Stimulated activated naive B cell treated with anti-CD40 and anti-IgM and Interleukin-4, amounts not matched to agents 10 μg/mL and 1 μg/mL and 100 μg/mL, for 72 hours (primary cell): Measurements from ENCODE around the gene HOXA7.

Experiments used
- ATAC-seq, 2 donors: fragments of 150-1000 bp; cut with Tn5 transposase; replicated peaks; 2 replicates each; pipeline ENCODE4 v1.10.0; 2021; ENCODE audit warnings: moderate library complexity in 1 of 2
- DNase-seq: peaks from one replicate; pipeline ENCODE4 v3.0.0; 2021
- H3K27ac Mint-ChIP-seq: one replicate; pipeline ENCODE4 v1.8.0; 2022; ENCODE audit warnings: mild to moderate bottlenecking, mixed read lengths
- H3K27me3 Mint-ChIP-seq, 2 donors: one replicate each; pipeline ENCODE4 v1.8.0; 2022; ENCODE audit warnings: mixed read lengths in 2 of 2
- H3K36me3 Mint-ChIP-seq, 2 donors: one replicate each; pipeline ENCODE4 v1.8.0; 2022; ENCODE audit warnings: mixed read lengths in 2 of 2, mild to moderate bottlenecking in 1 of 2
- H3K4me1 Mint-ChIP-seq, 2 donors: one replicate each; pipeline ENCODE4 v1.8.0; 2022; ENCODE audit warnings: mixed read lengths in 2 of 2, mild to moderate bottlenecking in 1 of 2
- H3K4me3 Mint-ChIP-seq, 2 donors: one replicate each; pipeline ENCODE4 v1.8.0; 2022; ENCODE audit warnings: mild to moderate bottlenecking in 2 of 2, mixed read lengths in 2 of 2, moderate library complexity in 1 of 2
- H3K9me3 Mint-ChIP-seq, 2 donors: one replicate each; pipeline ENCODE4 v1.8.0; 2022; ENCODE audit warnings: mixed read lengths in 2 of 2, mild to moderate bottlenecking in 1 of 2

Gene HOXA7

DNA sequence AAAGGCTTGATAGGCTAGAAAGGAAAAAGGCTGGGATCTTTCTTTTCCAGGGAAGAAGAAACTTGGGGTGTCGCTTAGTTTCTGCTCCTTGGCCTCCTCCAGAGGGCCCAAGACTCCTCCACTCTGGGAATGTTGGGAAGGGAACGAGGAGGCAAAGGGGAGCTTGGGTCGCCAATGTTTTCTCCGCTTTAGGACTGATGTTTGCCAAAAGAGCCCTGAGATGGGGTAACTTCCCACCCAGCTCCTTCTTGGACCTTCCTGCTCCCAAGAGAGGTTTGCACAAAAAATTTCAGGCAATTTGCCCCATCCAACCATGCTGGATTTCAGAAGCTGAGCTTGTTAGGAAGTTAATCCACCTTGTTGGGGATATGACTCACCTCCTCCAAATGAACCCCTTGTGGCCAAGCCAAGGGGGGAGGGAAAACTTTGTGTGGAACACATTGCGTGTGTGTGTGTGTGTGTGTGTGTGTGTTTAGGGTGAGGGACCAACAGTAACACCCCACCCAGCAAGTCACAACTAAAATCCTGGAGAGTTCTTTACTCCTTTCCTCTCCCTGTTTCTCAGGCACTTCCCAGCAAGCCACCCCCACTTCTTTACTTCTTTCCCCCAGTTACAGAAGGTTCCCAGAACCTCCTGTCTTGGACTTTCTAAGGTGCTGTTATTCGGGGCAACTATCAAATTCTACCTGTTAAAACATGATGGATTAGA lies 45.3 kb downstream of the HOXA7 start:
- H3K27me3 Mint-ChIP-seq: peaks cover 14 to 19% of the 10 kb centered on the region in 2 donors
- no peak for DNase-seq
- no peak for ATAC-seq
- no peaks in the 10 kb centered on the region for H3K36me3 Mint-ChIP-seq
- no peak overlapping the region for H3K27ac Mint-ChIP-seq
- no peak overlapping the region for H3K4me3 Mint-ChIP-seq
- H3K9me3 Mint-ChIP-seq: peaks cover 0 to 2% of the 10 kb centered on the region in 2 donors
- H3K4me1 Mint-ChIP-seq: peaks cover 0 to 1% of the 10 kb centered on the region in 2 donors

GRCh38 chr7:27110186-27111031 lies 46.1 kb downstream of the HOXA7 start:
- ATAC-seq (no peak), DNase-seq (no peak)
- no peak overlapping the region for H3K27ac Mint-ChIP-seq
- no peaks in the 10 kb centered on the region for H3K36me3 Mint-ChIP-seq
- peaks cover 0 to 2% of the 10 kb centered on the region in 2 donors for H3K9me3 Mint-ChIP-seq
- no peak overlapping the region for H3K4me3 Mint-ChIP-seq
- H3K27me3 Mint-ChIP-seq: peaks cover 17 to 26% of the 10 kb centered on the region in 2 donors
- peaks cover 0 to 1% of the 10 kb centered on the region in 2 donors for H3K4me1 Mint-ChIP-seq

GRCh38 chr7:27109466-27110185 lies 46.8 kb downstream of the HOXA7 start:
- DNase-seq (no peak), ATAC-seq (no peak)
- Mint-ChIP-seq H3K36me3 (no peaks in the 10 kb centered on the region), H3K27ac (no peak overlapping the region), H3K4me1 (peaks cover 0 to 1% of the 10 kb centered on the region in 2 donors), H3K27me3 (peaks cover 20 to 29% of the 10 kb centered on the region in 2 donors), H3K9me3 (peaks cover 0 to 2% of the 10 kb centered on the region in 2 donors), H3K4me3 (no peak overlapping the region)

GRCh38 chr7:27108390-27109127 lies 47.9 kb downstream of the HOXA7 start:
- Mint-ChIP-seq H3K4me1 (peaks cover 1 to 7% of the 10 kb centered on the region in 2 donors), H3K36me3 (peaks cover 0 to 2% of the 10 kb centered on the region in 2 donors), H3K27ac (no peak overlapping the region), H3K4me3 (no peak overlapping the region), H3K27me3 (peaks cover 29 to 36% of the 10 kb centered on the region in 2 donors), H3K9me3 (peaks cover 0 to 2% of the 10 kb centered on the region in 2 donors)
- ATAC-seq (no peak), DNase-seq (no peak)

- no peak for ATAC-seq
- peaks cover 34 to 40% of the 10 kb centered on the region in 2 donors for H3K27me3 Mint-ChIP-seq
- no peak overlapping the region for H3K27ac Mint-ChIP-seq
- peaks cover 6 to 16% of the 10 kb centered on the region in 2 donors for H3K4me1 Mint-ChIP-seq
- H3K9me3 Mint-ChIP-seq: peaks cover 0 to 2% of the 10 kb centered on the region in 2 donors
- H3K4me3 Mint-ChIP-seq: no peak overlapping the region
- DNase-seq: no peak
- peaks cover 2 to 4% of the 10 kb centered on the region in 2 donors for H3K36me3 Mint-ChIP-seq
These were observed 48.8 kb downstream of the HOXA7 start for GRCh38 chr7:27107391-27108381.

DNA sequence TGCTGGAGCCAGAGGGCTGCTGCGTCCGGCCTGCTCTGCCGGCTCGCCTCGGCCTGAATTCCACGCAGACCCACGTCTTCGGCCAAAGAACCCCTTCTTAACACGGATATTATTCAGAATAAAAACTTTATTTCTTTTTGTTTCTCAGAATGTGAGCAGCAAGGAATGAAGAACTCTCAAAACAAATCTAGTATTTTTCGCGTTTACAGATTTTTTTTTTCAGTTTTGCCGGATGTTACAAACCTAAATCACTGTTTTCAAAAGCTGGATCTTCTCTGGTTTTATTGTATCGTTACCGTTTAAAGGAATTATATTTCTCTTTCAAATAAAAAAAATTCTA lies 49.6 kb downstream of the HOXA7 start:
- H3K36me3 Mint-ChIP-seq: peaks cover 3 to 5% of the 10 kb centered on the region in 2 donors
- peaks cover 42 to 48% of the 10 kb centered on the region in 2 donors for H3K27me3 Mint-ChIP-seq
- peaks cover 0 to 2% of the 10 kb centered on the region in 2 donors for H3K9me3 Mint-ChIP-seq
- no peak overlapping the region for H3K4me3 Mint-ChIP-seq
- H3K27ac Mint-ChIP-seq: no peak overlapping the region
- DNase-seq (no peak), ATAC-seq (no peak)
- H3K4me1 Mint-ChIP-seq: peaks cover 9 to 22% of the 10 kb centered on the region in 2 donors

DNA sequence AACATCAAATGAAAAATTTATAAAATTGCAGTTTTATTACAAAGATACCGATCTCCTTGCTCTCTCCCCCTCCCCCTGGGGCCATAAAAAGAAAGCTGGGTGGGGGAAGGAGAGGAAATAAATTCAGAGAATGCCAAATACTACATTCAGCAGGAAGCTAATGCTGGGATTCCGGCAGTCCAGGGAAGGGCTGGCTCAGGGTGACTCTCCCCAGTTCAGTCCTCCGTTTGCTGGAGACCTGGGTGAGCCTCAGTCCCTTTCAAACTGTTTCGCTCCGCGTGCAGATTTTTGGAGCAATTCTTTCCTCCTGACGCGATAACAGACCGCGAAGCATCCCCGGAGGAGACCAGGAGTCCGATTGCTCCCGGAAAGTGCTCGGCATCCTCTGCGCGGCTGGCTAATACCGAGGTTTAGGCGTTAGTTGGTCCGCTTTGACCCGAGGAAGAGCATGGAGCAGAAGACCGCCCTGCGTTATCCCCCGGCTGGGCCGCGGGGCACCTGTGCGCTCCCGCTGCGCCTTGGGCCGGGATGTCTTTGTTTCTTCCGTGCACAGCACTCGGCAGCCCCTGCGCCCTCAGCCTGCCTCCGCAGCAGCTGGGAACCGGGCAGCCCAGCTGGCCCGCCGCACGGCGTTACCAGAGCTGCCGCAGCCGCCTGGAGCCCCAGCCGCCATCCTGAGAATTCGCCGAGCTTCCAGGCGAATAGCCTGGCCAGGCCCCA lies 50.1 kb downstream of the HOXA7 start:
- Mint-ChIP-seq H3K27me3 (peaks cover 48 to 54% of the 10 kb centered on the region in 2 donors), H3K27ac (no peak overlapping the region), H3K9me3 (peaks cover 0 to 2% of the 10 kb centered on the region in 2 donors), H3K36me3 (peaks cover 7 to 10% of the 10 kb centered on the region in 2 donors), H3K4me3 (no peak overlapping the region), H3K4me1 (peaks cover 9 to 26% of the 10 kb centered on the region in 2 donors)
- DNase-seq (no peak), ATAC-seq (no peak)

DNA sequence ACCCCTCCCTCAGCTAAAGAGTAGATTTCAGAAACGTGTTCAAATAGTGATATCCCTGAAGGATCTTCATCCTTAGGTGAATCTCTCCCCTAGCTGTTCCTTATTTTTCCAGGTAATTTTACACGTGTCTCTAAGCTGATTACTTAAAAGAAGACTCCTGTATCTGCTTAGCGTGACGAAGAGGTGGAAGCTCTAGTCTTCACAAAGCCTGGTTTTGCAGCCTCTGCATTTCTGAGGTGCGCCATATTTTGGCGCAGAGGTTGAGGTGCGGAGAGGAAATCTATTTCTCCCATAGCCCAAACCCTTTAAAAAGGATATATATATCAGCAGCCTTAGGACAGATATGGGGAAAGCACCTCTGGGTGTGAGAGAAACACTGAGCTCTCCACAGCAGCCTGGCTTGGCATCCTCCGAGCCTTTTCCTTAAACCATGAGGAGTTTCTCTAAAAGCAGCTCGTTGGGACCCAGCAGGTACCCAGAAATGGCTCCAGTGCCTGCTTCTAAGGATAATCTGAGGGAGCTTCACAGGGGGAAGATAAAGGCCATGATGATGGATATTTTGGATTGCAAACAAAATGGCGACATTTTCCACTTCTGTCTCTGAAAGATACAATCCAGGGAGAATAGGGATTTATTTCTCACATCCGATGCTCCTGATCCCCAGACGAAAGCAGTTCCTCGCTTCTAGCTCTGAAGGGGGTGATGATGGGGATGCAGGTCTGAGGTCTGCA lies 51.0 kb downstream of the HOXA7 start:
- DNase-seq: no peak
- Mint-ChIP-seq H3K27ac (no peak overlapping the region), H3K9me3 (peaks cover 0 to 2% of the 10 kb centered on the region in 2 donors), H3K4me1 (peaks cover 9 to 26% of the 10 kb centered on the region in 2 donors), H3K4me3 (no peak overlapping the region), H3K36me3 (peaks cover 7 to 17% of the 10 kb centered on the region in 2 donors), H3K27me3 (peaks cover 56 to 62% of the 10 kb centered on the region in 2 donors)
- no peak for ATAC-seq

DNA sequence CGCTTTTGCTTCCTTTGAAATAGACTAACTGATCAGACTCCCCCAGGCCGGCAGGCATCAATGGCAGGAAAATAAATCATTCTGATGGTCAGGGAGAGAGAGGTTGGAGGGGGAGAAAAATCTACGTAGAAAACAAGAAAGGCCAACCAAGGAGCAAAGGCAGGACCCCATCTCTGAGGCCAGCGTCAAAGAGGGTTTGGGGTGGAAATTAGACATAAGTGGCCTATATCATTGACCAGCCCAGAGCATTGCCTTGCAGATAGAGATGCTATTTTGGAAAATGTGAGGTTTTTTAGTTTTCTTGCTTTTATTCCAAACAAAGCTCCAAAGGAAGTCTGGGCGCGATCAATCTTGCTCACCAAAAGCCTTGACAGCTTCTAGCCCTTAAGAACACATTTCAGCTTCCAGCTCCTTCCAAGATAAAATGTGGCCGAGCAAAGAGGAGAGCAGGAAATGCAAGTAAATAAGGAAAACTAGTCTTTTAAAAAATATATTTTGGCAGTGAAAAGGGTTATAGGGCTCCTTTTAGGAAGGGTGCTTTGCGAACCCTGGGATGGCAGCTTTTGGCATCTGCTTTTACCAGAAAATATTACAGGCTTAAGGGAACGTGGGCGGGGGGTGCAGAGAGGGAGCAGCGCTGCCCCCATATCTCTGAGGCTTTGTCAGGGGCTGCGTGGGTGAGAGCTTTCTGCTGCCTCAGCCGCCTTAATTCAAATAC lies 52.0 kb downstream of the HOXA7 start:
- no peak overlapping the region for H3K4me3 Mint-ChIP-seq
- H3K9me3 Mint-ChIP-seq: no peaks in the 10 kb centered on the region
- peaks cover 9 to 24% of the 10 kb centered on the region in 2 donors for H3K36me3 Mint-ChIP-seq
- ATAC-seq (no peak), DNase-seq (no peak)
- H3K27ac Mint-ChIP-seq: no peak overlapping the region
- peaks cover 9 to 29% of the 10 kb centered on the region in 2 donors for H3K4me1 Mint-ChIP-seq
- peaks cover 57 to 72% of the 10 kb centered on the region in 2 donors for H3K27me3 Mint-ChIP-seq
